NCI-H2029 treated with DMSO at 0.1 percent for 48 hours (cell line): ENCODE data around the gene ASXL1.

Experiments used
- DNase-seq: peaks from one replicate; lab custom pipeline; 2025; lab: John Stamatoyannopoulos, UW

ASXL1 gene

DNA sequence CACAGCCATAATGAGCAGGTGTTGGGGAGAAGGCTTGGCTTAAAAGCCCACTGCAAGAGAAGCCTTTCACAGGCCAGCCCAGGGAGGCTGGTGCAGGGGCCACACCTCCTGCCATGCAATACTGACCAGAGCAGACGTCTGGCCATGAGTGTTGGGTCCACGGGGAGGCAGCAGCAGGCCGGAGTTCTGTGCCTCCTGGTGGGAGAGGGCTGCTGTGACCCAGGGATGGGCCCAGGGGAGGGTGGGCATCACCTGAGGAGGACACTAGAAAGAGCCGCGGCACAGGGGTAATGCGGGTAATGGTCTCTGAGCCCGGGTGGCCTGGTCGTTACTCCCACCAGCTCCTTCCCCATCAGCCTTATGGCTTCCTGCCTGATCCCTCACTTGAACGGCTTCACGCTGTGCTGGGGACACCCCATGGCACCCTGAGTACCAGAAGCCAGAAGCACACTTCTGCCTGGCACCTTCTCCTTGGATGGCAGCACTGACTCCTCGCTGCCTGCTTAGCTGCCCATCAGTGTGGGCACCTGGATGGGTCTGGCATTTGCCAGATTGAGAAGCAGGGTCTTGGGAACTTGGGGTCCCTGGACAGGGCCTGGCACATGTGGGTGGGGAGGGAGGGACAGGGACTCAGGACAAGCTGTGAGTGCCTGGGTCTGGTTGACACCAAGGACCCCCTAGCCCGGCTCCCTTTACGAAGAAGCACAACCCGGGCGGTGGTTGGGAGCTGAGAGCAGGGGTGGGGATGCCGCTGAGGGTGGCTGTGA is 108.8 kb downstream of the ASXL1 start:
- no peak for DNase-seq

GRCh38 chr20:32467506-32468312 is 109.6 kb downstream of the ASXL1 start:
- DNase-seq = no peak

- no peak for DNase-seq
Measured at GRCh38 chr20:32468313-32468640, 110.1 kb downstream of the ASXL1 start.

- no peak for DNase-seq
Measured at GRCh38 chr20:32468860-32469259, 110.7 kb downstream of the ASXL1 start.

GRCh38 chr20:32470025-32470861 is 112.1 kb downstream of the ASXL1 start:
- no peak for DNase-seq

- DNase-seq = no peak
Measured at GRCh38 chr20:32470940-32471339, 112.8 kb downstream of the ASXL1 start.

DNA sequence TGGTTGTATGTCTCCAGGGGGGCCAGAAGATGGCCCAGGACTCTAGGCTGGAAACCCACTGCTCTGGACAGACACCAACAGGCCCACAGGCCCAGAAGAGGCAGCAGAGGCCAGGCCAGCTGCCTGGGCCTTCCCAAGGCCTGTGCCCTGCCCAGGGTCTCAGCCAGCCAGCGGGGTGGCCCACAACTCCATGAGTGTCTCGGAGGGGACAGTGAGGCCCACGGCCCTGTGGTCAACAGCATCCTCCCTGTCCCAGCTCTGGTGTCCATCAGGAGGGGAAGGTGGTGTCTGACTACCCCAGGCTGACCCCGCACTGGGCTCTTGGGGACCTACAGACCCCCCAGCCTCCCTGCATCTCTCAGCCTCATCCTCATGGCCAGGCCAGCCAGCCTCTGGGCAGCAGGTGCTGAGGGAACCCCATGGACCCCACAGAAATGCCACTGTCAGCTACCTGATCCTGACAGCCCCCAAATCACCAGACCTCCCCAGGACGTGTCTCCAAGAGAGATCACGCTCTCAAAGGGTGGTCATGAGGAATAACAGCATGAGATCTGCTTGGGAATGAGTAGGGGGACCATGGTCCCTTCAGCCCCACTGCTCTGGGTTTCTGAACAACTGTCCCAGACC is 114.6 kb downstream of the ASXL1 start:
- no peak for DNase-seq

DNA sequence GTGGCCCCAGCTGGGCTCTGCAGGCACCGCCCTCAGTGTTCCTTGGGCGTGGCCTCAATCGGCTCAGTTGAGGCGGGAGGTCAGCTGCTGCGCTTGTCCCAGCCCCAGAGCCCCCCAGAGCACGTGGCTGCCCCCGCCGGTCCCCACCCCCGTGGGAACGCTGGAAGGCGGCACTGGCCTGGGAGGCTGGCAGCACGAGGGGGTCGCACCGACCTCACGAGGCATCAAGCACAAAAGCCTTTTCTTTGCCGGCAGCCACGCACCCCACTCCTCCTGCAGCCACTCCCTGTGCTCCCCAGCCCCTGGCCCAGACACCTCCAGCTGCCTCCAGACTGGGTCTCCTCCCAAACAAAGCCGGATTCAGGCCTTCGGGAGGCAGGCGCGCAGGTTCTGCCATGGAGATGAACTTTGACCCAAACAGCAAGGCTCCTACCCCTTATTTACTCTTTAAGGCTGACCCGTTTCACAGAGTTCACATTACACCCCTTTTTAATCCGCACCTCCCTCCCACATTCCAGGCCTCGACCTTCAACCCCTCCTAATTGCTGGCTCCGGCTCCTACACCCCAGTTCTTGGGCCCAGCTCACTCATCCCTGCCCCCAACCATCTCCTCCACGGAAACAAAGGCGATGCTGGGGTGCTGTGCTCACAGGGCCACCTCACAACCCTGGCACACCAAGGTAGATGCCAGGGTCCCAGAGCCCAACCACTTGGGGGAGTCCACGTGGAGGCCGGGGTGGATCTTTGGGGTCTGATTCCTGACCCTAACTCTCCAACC is 115.3 kb downstream of the ASXL1 start:
- DNase-seq = no peak

DNA sequence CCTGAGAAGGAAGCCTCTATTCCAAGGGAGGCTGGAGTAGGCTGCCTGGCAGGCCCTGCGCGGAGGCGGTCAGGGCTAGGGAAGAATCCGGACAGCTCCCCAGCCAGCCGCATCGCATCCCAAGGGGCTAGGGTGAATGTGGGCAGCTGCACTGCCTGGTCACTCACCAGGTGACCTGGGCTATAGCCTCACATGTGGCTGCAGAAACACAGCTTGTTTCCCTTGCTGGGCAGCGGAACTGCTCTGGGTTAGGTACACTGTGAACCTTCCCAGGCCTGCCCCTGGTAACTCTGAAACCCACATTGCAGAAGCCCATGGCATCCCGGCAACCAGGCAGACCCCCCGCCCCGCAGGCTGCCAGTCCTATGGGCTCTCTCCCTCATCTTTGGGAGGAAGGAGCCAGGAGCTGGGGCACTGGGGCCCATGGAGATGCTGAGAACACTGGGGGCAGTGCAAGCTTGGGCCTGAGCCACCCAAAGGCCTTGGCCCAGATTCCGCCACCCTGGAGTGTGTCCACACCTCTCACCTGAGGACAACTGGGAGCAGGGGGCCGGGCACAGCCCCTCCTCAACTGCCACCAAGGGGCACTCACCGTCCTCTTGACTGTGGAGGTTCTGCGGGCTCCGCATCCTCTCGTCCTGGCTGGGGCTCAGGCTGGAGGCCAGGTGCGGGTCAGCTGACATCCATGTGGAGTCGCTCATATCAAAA is 116.0 kb downstream of the ASXL1 start:
- DNase-seq = no peak

- DNase-seq = no peak
Measured at GRCh38 chr20:32474717-32474966, 116.5 kb downstream of the ASXL1 start.

GRCh38 chr20:32474967-32475811 is 117.1 kb downstream of the ASXL1 start:
- no peak for DNase-seq

GRCh38 chr20:32476684-32477593 is 118.8 kb downstream of the ASXL1 start:
- DNase-seq = no peak

GRCh38 chr20:32477594-32478512 is 119.7 kb downstream of the ASXL1 start:
- no peak for DNase-seq

- no peak for DNase-seq
Measured at GRCh38 chr20:32478576-32478975, 120.4 kb downstream of the ASXL1 start.

DNA sequence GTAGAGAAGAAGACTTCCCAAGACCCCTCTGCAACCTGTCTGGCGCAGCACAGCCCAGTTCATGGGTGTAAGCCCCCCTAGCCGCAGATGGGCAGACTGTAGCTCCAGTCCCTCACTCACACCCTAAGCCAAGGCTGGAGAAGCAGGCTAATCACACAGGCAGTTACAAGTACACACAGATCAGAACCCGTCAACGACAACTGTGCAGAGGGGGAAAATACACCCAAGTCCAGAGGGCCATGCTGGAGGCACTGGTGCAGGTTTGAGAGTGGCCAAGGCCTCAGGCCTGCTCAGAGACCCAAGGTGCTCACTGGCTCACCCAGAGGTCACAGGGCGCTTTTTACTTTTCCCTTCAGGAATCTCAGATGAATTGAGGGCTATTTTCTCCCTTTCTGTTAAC is 120.9 kb downstream of the ASXL1 start:
- no peak for DNase-seq

- no peak for DNase-seq
Measured at GRCh38 chr20:32479697-32480171, 121.6 kb downstream of the ASXL1 start.

DNA sequence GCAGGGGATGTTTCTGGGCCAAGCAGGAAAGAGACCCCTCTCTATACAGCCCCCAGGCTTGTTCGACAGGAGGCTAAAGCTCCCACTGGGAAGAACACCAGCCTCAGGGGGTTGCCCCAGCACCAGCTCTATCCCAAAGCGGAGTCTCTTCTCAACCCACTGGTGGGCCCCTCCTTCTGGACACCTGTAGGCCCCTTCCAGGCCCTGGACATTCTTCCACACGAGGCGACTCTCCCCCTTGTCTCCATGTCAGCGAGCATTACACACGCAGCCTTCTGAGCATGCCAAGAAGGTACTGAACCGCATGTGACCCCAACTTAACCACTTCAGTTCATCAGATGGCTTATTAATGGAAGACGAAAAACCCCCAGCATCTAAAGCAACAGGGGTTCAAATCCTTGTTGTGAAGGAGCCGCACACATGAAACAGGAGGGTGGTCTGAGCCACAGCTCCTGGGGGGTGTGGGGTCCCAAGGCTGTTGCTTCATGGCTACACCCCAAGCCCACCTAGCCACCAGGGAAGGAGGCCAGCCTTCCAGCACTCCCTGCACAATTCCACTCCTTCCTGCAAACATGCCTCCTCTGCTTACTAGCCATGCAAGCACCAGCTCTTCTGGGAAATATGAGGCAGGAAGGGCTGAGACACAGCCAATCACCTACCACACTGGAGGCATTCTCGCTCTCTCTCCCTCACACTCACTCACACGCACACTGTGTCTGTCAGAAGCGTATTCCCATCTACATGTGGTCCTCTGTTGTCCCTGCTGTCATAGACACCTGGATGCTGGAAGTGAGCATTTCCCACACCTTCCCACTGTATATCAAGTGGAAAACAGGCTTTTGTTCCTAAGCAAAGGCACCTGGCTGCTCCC is 122.5 kb downstream of the ASXL1 start:
- no peak for DNase-seq
